ENCODE data around the gene NEURL1B.

NEURL1B gene

GRCh38 chr5:172719211-172719610, 78.1 kb downstream of the NEURL1B start:
- DNase-seq: no peak

GRCh38 chr5:172720655-172721054, 79.6 kb downstream of the NEURL1B start:
- DNase-seq: no peak

- DNase-seq: no peak
Measured at GRCh38 chr5:172721455-172722326, 80.6 kb downstream of the NEURL1B start.

GRCh38 chr5:172722327-172722815, 81.3 kb downstream of the NEURL1B start:
- DNase-seq: peak; percentile 22

- DNase-seq: no peak
Measured at GRCh38 chr5:172723508-172723907, 82.4 kb downstream of the NEURL1B start.

- no peak for DNase-seq
Measured at GRCh38 chr5:172724242-172725183, 83.5 kb downstream of the NEURL1B start.

- DNase-seq: no peak
Measured at GRCh38 chr5:172725273-172725672, 84.2 kb downstream of the NEURL1B start.

GRCh38 chr5:172725785-172726184, 84.7 kb downstream of the NEURL1B start:
- DNase-seq: no peak

GRCh38 chr5:172726966-172727365, 85.9 kb downstream of the NEURL1B start:
- DNase-seq: no peak

GRCh38 chr5:172727551-172727950, 86.5 kb downstream of the NEURL1B start:
- DNase-seq: no peak

- DNase-seq: no peak
Measured at GRCh38 chr5:172728481-172729241, 87.6 kb downstream of the NEURL1B start.

- no peak for DNase-seq
Measured at GRCh38 chr5:172729588-172729987, 88.5 kb downstream of the NEURL1B start.

- DNase-seq: no peak
Measured at GRCh38 chr5:172730222-172730621, 89.2 kb downstream of the NEURL1B start.

- no peak for DNase-seq
Measured at GRCh38 chr5:172730981-172731679, 90.1 kb downstream of the NEURL1B start.

GRCh38 chr5:172731680-172732074, 90.6 kb downstream of the NEURL1B start:
- no peak for DNase-seq

- no peak for DNase-seq
Measured at GRCh38 chr5:172732201-172732865, 91.3 kb downstream of the NEURL1B start.

GRCh38 chr5:172733131-172733973, 92.3 kb downstream of the NEURL1B start:
- DNase-seq: no peak

- DNase-seq: no peak
Measured at GRCh38 chr5:172733974-172734346, 92.9 kb downstream of the NEURL1B start.

GRCh38 chr5:172735141-172735831, 94.2 kb downstream of the NEURL1B start:
- no peak for DNase-seq

Data from activated CD4-positive, alpha-beta T cell treated with anti-CD3 and anti-CD28 coated beads, Interleukin-2, Interleukin-6, amounts not matched to agents 100 ng/mL and 50 ng/mL, durations not matched to agents 16 hours and 8 hours (primary cell).